ENCODE results near the gene ITGAL.

DNA sequence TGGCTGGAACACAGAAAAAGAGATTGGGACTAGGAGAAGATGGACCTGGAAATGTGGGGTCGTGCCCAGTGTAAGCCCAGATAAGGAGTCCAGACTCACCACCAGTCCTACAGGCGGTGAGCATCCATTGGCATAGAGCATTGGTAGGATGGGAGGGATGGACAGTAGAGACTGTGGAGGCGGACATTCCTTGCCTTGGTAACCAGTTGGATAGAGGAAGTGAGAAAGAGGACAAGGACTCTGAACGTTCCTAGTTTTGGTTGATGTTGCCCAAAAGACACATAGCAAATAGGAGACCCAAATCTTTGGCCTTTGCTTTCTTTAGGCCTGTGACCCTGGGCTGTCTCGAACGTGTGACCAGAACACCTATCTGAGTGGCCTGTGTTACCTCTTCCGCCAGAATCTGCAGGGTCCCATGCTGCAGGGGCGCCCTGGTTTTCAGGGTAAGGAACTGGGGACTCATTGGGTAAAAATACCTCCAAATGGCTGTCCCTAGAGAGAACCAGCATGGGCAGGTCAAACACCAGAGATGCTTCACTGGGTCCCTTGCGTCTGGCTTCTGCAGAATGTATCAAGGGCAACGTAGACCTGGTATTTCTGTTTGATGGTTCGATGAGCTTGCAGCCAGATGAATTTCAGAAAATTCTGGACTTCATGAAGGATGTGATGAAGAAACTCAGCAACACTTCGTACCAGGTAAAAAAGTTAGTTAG, 6.4 kb downstream of the ITGAL start:
- TF ChIP-seq EZH2 (IDR thresholded peaks at IDR 0.05; ENCODE audit: borderline replicate concordance): no peak
- TF ChIP-seq, protein P1, sequence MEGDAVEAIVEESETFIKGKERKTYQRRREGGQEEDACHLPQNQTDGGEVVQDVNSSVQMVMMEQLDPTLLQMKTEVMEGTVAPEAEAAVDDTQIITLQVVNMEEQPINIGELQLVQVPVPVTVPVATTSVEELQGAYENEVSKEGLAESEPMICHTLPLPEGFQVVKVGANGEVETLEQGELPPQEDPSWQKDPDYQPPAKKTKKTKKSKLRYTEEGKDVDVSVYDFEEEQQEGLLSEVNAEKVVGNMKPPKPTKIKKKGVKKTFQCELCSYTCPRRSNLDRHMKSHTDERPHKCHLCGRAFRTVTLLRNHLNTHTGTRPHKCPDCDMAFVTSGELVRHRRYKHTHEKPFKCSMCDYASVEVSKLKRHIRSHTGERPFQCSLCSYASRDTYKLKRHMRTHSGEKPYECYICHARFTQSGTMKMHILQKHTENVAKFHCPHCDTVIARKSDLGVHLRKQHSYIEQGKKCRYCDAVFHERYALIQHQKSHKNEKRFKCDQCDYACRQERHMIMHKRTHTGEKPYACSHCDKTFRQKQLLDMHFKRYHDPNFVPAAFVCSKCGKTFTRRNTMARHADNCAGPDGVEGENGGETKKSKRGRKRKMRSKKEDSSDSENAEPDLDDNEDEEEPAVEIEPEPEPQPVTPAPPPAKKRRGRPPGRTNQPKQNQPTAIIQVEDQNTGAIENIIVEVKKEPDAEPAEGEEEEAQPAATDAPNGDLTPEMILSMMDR (IDR thresholded peaks at IDR 0.05; ENCODE audit: poor library complexity): no peak

All from hepatocyte (in vitro differentiated cells).